Measurements from ENCODE around the gene MACROH2A2.
"Not testable (repeated sequence)": the region's sequence is repeated elsewhere in the genome, so short reads cannot be mapped to it uniquely, and the experiment has no call there.

The MACROH2A2 gene

DNA sequence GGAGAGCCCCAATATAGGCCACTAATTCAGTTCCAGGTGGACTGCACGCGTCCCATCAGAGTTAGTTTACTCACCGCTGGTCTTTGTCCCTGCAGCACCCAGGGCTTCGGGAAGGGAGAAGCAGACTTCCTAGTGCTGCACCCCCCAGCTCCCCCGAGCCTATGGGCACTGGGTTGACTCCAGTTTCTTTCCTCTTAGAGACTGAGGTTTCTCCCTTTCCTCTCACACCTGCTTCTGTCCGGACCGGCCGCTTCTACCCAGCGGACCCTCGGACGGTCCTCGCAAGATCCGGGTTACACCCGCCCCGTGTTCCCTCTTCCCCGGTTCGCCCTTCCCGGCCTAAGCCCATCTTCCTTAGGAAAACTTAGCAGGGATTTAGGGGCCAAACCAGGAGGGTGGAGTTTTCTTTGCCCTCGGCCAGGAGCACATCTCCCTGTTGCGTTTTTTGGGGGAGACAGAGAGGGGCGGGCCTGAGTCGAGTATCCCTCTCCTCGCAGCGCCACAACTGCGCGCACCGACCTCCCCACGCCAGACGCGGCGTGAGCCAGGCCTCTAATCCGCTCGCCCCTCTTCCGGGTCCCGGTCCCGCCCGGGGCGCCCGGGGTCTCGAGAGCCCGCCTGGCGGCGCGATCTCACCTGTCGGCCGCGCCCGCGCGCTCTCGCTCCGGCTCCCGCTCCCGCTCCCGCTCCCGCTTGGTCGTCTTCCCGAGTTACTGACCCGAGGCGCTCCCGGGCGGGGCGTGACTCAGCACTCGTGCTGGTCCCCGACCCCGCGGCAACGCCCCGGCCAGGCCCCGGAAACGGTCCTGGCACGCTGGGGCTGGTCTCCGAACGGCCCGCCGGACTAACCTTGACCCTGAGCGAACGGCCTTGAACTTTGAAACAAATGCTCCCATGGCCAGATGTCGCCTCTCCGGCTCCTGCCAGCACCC lies 79.7 kb downstream of the MACROH2A2 start, which contains the start of gene AIFM2:
Gene AIFM2 (minus strand): TSS at position 728 of the 932 bp plus-strand sequence. CDS start 8,741 bp downstream, outside the sequence.
- peak in 2 of 4 experiments; percentile 10 to 14 for DNase-seq

DNA sequence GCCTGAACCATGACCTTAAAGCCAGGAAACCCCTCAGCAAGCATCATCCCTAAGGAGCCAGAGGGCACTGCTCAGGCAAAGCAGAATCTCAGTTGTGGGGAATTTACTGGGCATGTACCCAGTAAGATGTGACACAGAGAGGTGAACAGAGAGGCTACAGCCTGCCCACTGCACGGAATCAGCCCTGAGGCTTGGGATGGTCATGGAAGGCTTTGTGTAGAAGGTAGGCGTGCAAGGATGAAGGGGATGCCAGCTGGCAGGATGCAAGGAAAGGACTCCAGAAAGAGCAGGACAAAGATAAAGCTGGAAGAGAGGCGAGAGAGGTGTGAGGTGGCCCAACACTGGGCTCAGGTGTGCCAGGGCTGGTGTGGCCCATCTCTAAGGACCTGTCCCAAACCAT lies 82.4 kb downstream of the MACROH2A2 start:
- no peak for DNase-seq

DNA sequence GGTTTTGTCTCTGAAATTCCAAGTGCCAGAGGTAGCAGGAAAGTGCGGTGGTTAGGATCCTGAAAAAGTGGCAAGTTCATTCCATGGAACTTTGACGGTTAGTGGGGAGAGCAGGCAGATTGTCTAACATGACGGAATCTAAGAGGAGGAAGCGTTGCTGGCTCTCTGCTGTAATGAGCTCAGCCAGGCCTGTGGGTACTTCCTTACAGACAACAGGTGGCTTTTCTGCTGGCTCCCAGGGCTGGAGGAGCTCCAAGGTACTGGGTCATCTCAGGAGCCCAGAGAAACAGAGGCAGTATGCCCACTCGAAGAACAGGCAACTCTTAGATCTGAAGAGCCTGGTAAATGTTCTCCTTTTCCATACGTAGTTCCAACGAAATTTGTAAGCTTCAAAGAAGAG lies 83.0 kb downstream of the MACROH2A2 start:
- DNase-seq, result no peak

DNA sequence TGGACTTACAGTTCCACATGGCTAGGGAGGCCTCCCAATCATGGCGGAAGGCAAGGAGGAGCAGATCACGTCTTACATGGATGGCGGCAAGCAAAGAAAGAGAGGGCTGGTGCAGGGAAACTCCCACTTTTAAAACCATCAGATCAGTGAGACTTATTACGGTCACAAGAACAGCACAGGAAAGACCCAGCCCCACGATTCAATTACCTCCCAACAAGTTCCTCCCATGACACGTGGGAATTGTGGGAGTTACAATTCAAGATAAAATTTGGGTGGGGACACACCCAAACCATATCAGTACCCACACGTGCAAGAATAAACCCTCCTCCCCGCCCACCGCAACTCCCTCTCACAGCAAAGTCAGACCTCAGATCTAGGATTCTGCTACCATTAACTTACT lies 84.5 kb downstream of the MACROH2A2 start:
- no peak for DNase-seq

GRCh38 chr10:70137927-70138883 lies 85.6 kb downstream of the MACROH2A2 start:
- no peak for DNase-seq

DNA sequence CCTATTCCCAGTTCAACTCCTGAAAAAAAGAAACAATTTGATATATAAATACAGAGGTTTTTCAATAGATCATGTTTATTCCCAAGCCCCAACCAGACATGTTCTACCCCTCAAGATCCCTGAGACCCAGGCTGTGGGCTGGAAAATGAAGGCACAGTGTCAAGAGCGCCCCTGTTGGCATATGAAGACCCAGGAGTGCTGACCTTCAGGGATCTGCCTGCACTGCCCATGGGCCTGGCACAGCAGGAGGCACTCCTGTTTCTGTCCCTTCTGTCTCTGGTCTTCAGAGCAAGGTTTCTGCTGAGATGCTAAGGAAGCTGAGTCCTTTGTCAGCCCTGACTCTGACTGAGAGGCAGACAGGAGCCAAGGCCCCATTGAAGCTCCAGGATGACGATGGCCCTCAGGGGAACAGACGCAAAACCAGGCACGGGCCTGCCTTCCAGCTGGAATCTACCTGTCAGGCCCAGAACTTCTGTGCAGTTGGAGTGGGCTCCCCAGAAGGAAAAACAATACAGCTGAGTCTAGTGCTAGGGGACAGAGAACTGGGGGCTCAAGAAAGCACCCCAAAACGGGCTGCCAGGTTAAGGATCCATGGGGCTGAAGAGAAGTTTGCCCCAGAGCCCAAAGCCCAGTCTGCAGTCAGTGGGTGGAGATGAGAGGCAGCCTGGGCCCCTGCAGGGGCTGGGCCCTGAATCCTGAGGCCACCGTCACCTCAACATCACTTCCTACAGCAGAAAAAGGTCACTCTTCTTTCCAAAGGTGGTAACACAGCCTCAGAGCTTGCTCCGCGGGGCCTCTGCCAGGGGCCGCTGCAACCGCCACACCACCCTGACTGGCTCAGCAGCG lies 86.7 kb downstream of the MACROH2A2 start:
- DNase-seq, result no peak

GRCh38 chr10:70139997-70140250 lies 87.3 kb downstream of the MACROH2A2 start:
- no peak for DNase-seq

GRCh38 chr10:70140297-70140696 lies 87.7 kb downstream of the MACROH2A2 start:
- no peak for DNase-seq

DNA sequence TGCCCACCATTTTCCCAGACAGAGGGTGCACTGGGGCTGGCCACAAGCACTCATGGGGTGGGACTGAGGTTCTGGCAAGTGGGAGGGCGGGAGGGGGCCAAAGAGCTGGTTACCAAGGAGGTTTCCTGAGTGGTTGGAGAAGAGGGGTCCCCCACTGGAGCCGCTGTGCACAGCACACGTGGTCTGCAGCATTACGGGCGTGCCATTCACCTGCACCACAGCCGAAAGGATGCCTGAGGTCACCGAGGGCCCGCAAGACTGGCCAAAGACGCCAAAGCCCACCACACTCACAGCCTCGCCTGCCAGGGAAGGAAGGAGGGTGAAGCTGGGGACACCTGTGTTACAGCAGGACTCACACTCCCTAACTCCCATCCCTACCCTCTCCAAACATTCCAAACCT lies 89.9 kb downstream of the MACROH2A2 start:
- no peak for DNase-seq

GRCh38 chr10:70144372-70145110 lies 91.9 kb downstream of the MACROH2A2 start:
- no peak for DNase-seq

GRCh38 chr10:70145166-70145665 lies 92.6 kb downstream of the MACROH2A2 start:
- no peak for DNase-seq

- DNase-seq, result peak; percentile 36 to 63 (median 52)
These were observed 93.2 kb downstream of the MACROH2A2 start for GRCh38 chr10:70145666-70146488.

- peak; percentile 75 to 84 (median 78) for DNase-seq
These were observed 94.0 kb downstream of the MACROH2A2 start, which contains the start of gene TYSND1 for GRCh38 chr10:70146489-70147258. Gene TYSND1 (minus strand): TSS chr10:70146700. CDS start chr10:70146586, 114 bp downstream.

DNA sequence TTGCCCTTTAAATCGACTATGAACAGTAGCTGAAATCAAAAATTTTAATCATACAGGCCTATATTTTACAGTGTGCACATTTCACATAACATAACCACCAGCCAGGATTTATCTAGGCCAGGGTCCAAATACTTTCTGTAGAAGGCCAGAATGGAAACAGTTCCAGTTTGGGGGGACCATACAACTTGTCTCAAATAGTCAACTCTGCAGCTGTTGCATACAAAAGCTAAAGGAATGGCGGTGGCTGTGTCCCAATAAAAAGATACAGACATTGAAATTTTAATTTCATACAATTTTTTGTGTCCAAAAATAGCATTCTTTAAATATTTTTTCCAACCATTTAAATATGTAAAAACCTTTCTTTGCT lies 94.6 kb downstream of the MACROH2A2 start:
- no peak for DNase-seq

DNA sequence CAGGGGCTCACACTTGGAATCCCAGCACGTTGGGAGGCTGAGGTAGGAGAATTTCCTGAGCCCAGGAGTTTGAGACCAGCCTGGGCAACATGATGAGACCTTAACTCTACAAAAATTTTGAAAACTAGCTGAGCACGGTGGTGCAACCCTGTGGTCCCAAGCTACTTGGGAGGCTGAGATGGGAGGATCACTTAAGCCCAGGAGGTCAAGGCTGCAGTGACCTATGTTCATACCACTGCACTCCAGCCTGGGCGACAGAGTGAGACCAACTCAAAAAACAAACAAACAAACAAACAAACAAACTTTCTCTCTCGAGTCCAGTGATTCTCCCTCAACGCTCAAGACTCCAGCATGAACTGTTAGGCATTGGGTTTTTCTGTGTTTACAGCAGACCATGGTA lies 95.9 kb downstream of the MACROH2A2 start:
- no peak for DNase-seq

DNA sequence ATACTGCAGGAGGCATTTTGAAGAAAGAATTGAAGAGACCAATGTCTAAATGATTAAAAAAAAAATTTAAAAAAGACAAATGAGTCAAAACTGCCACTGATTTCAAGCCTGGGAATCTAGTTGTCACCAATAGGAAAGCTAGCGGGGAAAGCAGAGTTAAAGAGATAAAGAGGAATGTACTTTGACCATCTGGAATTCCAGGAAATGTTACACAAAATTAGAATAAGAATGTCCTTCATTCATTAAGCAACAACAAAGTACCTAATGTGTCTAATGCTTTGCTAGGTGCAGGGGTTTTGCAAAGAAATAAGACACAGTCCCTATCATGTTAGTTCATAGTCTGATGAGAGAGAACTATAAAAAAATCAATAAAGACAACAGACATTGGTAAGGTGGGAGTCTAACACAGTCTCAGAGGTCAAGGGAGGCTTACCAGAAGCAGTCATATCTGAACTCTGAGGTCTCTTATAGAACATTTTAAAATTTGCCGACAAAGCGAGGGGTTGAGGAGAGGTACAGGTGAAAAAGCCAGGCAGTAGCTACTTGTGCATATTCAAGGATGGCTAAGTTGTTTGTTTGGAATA lies 102.7 kb downstream of the MACROH2A2 start:
- DNase-seq, result no peak

GRCh38 chr10:70158113-70158512 lies 105.5 kb downstream of the MACROH2A2 start:
- DNase-seq, result no peak

- not testable (repeated sequence) for DNase-seq
These were observed 106.7 kb downstream of the MACROH2A2 start for GRCh38 chr10:70159366-70159765.

DNA sequence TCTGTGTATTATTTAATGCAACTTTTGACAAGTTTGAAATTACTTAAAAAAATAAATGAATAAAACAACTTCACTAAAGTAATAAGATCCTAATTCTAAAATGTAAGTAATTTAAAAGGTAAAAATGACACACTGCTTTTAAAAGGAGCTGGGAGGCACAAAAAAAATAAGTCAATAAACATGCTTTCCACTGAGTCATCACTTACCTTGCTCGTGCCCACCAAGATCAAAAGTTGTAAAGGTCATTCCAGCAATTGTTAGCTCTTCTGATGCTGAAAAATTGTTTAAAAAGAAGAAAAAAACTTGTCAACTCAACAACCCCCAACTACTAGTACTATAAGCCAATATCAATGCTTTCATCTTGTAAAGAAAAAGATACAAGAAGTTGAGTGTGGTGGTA lies 108.2 kb downstream of the MACROH2A2 start:
- DNase-seq, result no peak
